ENCODE measurements around the gene TTC7B.
"Not testable (repeated sequence)": the region's sequence is repeated elsewhere in the genome, so short reads cannot be mapped to it uniquely, and the experiment has no call there.

The TTC7B gene

DNA sequence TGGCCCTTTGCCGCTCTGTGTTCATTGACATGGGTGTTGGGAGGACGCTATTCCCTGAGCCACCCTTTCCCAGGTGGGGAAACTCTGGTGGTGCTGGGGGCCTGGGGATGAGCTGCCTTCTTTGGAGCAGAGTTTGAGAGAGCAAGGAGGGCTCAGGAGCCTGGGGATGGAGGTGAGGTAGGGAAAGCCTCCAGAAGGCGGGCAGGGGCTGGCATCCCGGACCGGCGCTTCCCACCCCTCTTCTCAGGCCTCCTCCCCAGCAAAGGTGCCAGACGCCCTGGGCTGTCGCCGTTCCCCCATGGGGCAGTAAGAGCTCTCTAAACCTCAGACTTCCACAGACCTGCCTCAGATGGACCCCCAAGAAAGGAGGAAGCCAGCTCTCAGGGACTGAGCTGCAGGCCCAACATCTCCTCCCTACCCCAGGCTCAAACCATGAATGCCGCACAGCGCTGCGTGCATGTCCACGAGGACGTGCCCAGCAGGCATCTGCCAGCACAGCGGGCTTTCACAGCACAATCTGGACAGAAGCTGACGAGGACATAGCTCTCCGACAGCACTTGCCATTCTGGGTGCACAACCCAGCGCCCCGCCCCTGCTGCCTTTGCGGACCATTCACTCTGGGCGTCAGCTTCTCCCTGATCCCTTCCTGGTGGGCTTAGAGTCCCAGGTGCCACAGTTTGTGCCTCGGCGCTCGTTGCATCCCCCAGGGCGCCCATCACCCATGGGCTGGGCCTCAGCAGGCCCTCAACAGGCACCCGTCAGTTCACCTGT lies 14.9 kb upstream of the TTC7B start:
- no peak for DNase-seq

DNA sequence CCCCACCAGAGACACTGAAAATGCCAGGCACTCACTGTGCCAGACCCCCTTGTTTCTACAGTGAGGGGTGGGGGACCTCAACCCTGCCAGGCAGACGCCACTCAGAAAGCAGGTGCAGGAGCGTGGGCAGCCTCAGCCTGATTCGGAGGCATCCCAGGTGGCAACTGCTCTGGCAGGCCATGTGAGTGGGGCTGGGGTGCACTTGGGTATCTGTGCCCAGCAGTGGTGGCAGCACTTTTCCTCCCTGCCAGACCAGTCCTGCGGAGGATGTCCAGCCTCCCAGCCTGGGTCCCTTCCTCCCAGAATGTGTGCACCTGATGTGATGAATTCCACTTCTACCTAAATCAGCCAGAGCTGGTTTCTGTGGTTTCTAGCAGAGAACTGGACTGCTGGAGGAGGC lies 13.4 kb upstream of the TTC7B start:
- no peak for DNase-seq

GRCh38 chr14:90828642-90829487 lies 12.6 kb upstream of the TTC7B start:
- no peak for DNase-seq

- no peak for DNase-seq
These were observed 11.8 kb upstream of the TTC7B start for GRCh38 chr14:90827919-90828610.

GRCh38 chr14:90823542-90823941 lies 7.3 kb upstream of the TTC7B start:
- DNase-seq: not testable (repeated sequence)

DNA sequence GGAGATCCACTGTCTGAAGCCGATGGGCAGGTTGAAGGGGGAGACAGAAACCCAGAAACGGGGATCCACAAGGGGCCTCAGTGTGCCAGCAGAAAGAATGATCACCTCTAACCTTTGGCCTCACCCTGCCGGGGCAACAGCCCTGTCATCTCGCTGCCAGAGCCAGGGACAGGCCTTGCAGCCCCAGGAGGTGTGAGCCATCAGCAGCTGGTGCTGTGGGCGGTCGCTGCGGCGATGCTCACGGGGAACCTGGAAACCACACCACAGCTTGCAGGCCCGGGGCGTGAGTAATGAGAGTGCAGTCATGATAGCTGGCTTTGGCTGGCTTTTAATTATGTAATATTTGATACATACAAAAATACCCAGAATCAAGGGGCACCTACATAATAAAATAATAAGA lies 4.7 kb upstream of the TTC7B start:
- DNase-seq: no peak

DNA sequence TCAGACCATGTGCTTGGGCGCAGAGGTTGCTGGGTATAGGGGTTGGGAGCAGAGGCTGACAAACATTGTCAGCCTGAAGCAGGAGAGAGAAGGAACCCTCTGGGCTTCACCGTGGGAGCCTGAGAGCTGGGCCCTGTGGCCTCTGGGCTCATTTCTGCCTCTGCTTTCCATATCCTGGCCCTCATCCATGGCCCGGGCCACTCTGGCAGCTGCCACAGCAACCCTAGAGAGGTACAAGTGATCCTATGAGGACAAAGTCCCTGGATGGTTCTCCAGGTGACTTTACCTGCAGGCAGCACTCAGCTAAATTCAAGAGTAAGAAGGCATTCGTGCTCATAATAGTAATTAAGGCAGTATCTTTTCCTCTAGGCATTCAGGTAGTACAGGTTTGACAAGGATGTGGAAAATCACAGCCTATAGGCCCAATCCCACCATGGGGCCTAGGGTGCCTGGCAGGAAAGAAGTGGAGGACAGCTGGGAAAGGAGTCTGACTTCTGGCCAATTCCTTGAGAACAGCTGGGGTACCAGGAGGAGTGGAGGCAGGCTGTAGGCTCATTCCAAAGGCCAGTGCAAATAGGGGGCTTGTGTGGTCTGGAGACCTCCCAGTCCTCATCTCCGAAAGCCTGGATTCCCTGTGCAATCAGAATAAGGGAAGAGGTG lies 3.6 kb upstream of the TTC7B start:
- no peak for DNase-seq

GRCh38 chr14:90818715-90819114 lies 2.5 kb upstream of the TTC7B start:
- DNase-seq: no peak

DNA sequence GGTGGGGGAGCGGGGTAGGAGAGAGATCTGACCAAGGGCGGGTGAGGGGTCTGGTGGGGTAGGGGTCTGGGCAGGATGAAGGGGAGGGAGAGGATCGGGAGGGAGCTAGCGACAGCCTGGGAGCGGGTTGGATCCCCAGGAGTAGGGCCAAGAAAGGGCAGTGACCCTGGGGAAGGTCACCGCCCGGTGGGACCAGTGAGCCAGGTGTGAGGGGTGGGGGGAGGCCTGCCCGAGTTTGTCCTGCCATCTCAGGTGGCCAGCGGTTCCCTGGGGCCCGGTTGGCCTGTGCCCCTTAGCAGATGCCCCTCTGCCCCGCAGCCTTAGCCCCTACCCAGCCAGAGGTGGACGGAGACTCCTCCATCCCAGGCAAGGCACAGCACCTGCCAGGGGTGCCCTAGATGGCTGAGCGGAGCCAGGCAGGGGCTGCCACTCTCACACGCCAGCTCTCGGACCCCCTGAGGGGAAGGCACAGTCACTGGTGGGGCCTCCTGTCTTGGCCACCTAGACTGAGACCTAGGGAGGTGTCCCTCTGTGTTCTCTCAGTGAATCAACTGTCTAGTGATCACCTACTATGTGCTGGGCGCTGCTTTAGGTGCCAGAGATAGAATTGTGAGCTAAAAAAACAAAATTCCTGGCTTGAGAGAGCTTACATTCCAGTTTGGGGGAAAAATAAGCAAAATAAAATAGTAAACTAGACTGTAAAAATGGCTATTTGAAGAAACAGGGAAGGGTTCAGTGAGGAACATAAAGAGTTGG lies 629 bp upstream of the TTC7B start:
- no peak for DNase-seq

DNA sequence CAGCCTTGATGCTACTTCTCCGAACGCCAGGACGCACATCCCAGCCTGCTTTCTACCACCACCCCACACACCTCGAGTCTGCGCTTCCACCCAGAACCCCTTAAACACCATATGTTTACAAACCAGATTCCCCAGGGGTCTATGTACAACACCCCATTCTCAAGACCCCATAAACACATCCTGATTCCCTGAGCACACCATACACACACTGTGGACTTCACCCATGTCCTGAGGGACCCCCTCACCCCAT lies 733 bp downstream of the TTC7B start:
- no peak for DNase-seq

- DNase-seq: no peak
These were observed 1.2 kb downstream of the TTC7B start for GRCh38 chr14:90814806-90815571.

DNA sequence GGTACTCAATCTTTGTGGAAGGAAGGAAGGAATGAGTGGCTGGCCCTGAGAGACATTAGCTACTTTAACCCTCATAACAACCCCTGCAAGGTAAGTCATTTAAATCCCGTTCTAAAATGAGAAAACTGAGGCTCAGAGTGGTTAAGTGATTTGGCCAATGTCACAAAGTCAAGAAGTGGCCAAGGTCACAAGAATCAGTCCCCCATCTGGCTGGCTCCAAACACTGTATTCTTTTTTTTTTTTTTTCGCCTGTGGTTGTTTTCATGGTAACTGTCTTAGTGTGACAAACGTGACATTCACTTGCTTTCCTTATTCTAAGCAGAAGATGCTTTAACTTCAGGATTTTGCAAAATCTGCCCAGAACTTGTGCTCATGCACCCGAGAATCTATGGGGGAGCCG lies 2.8 kb downstream of the TTC7B start:
- DNase-seq: no peak

- no peak for DNase-seq
These were observed 4.1 kb downstream of the TTC7B start for GRCh38 chr14:90812109-90812508.

DNA sequence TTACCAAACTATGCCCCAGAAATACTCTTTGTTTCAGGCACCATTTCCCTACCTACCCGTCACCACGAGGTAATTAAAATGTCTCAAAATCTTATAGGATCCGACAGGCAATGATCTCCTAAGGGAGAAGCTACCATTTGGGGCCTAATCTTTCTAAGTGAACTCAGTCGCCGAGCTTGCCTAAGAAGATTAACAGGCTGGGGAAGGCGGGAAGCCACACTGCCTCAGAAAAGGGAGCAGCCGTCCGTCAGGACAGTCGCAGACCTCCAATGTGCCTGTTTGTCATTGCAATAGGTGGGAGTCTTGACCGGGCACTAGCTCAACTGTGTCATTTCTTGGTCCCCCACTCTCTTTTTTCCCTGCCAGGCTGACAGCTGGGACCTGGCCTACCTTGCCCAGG lies 4.6 kb downstream of the TTC7B start:
- no peak for DNase-seq

DNA sequence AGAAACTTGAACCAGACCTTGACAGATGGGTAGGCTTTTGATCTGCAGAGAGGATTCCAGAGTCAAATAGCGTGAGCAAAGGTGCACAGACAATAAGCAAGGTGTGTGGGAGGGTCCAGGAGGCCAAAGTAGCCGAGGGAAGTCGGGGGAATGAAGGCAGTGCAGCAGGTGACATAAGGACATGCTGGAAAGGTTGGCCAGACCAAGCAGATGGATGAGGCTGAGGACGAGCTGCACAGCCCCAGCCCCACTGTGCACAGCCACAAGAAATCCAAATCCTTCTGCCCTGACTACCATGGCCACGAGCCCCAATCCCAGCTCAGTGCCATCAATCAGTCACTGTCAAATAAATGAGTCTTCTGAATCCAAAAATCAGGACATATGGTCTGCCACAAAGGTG lies 5.4 kb downstream of the TTC7B start:
- no peak for DNase-seq

- no peak for DNase-seq
These were observed 6.5 kb downstream of the TTC7B start for GRCh38 chr14:90809530-90810312.

DNA sequence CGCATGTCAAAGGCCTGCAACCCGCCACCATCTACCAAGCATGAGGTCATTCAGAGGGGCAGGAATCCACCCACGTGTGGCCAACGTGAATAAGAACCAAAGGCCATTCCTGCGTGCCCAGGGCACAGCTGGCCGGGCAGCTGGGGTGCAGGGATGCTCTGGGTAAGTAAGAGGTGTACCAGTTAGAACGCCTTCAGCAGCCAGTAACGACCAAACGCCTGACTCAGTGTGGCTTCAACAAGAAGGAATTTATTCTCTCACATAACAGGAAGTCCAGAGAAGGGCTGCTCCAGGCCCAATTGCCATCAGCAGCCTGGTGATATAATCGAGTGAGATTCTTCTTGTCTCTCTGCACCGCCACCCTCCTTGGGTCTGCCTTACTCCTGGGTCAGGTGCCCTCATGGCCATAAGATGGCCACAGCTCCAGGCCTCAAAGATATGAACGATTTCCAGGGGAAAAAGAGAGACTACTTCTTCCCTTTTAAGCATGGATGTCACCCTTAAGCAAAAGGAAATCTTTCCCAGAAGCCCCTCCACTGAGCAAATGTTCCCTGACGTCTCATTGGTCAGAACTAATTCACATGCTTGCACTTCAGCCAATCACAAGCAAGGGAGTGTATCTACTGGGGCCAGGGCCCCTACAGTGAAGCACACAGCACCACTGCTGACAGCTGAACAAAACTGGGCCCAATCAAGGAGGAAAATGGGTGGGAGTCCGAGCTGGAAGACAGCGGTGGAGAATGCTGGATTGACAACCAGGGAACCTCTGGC lies 7.3 kb downstream of the TTC7B start:
- DNase-seq: no peak

DNA sequence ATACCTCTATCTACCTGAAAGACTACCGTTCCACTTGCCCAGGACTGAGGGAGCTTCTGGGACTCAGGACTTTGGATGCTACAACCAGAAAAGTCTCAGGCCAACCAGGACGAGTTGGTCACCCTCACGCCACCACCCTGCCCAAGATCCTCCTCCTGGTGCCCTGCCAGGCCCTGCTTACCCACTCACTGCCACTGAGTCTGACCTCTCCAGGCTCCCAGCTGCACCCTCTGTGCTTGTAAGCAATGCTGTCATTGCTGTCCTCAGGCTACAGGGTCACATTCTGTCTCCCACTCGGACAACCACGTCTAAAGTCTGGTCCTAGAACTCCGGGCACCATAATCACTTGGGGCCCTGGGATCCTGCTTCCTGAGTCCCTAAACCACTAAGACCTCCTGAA lies 9.2 kb downstream of the TTC7B start:
- DNase-seq: no peak

DNA sequence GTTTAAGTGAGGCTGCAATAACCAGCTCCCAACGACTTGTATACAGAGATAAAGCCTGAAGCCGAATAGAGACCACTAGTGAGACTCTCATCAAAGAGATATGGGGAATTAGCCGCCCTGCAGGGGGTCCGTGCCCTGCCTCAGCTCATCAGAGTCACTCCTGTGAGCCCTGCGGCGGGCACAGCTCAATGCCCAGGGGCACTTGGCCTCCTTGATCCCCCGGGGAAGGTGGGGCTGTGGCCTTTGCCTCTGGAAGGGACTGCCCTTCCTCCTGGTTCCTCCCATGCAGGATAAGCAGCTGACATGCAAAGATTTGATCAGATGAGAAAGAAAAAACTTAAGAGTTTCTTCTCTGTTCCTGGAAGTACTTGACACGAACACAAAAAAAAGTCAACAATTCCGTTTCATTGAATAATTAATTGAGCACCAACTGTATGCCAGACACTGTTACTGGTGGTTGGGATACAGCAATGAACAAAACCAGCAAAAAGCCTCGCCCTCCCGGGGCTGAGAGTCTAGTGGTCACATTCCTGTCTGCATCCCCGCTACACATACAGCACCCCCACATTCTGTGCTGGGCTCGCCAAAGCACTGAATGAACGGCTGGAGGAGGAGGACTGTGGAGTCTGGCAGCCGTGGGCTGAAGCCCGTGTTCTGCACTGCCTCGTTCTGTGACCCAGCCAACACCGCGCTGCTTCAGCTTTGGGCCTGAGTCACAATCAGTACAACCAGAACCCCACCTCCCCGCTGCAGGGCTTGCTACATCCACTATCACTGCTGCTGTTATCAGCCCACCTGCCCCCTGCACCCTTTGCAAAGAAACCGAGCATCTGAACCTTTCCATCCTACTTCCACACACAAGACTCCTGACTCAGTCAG lies 10.3 kb downstream of the TTC7B start:
- no peak for DNase-seq

GRCh38 chr14:90805084-90805391 lies 11.2 kb downstream of the TTC7B start:
- no peak for DNase-seq

Data from SIG-M5 (cell line).